ENCODE data around the gene CDH3. TPM values are rescaled to one million over a fixed set of nuclear protein-coding genes. Genes with fewer than 3 reads are reported as not detected.

Gene CDH3
- total and polyA plus RNA-seq, 2 of the 13 experiments (the other 11 are each of a cell fraction or from before 2014, with no cell fraction given): 0.11 TPM; not detected in 1

GRCh38 chr16:68737046-68737729, 92.1 kb downstream of the CDH3 start, which contains the start of gene CDH1 (continued):
- TF ChIP-seq FUBP1 (CRISPR knock-in tag; IDR thresholded peaks at IDR 0.05; ENCODE audit: borderline replicate concordance): no peak
- no peak for TF ChIP-seq HOXA5 (CRISPR knock-in tag; IDR thresholded peaks at IDR 0.05)
- TF ChIP-seq SP1 (IDR thresholded peaks at IDR 0.05): no peak
- peak; percentile 32; the same call in 1 of the 2 replicates for TF ChIP-seq SP1 (CRISPR knock-in tag; IDR thresholded peaks at IDR 0.05)
- TF ChIP-seq MED1 (CRISPR knock-in tag; IDR thresholded peaks at IDR 0.05): no peak
- TF ChIP-seq HNF4A (CRISPR knock-in tag; IDR thresholded peaks at IDR 0.05): no peak
- TF ChIP-seq SPEN (CRISPR knock-in tag; IDR thresholded peaks at IDR 0.05; ENCODE audit: low read depth): peak; percentile 69
- TF ChIP-seq ZNF564 (CRISPR knock-in tag; IDR thresholded peaks at IDR 0.05): no peak
- TF ChIP-seq TFDP1 (CRISPR knock-in tag; IDR thresholded peaks at IDR 0.05; ENCODE audit: borderline replicate concordance): no peak
- no peak for TF ChIP-seq DDIT3 (CRISPR knock-in tag; IDR thresholded peaks at IDR 0.05)
- TF ChIP-seq MED13 (CRISPR knock-in tag; IDR thresholded peaks at IDR 0.05): no peak
- TF ChIP-seq PAWR (CRISPR knock-in tag; IDR thresholded peaks at IDR 0.05; ENCODE audit: borderline replicate concordance): no peak
- TF ChIP-seq SYNCRIP (IDR thresholded peaks at IDR 0.05; ENCODE audit: insufficient read depth, low read depth, low read length): no peak
- TF ChIP-seq PHF21A (CRISPR knock-in tag; IDR thresholded peaks at IDR 0.05): no peak
- no peak for TF ChIP-seq GPBP1L1 (CRISPR knock-in tag; IDR thresholded peaks at IDR 0.05)
- 0 out of 2 replicates have a peak, but pooled peaks have one; percentile 27 for TF ChIP-seq ZNF766 (CRISPR knock-in tag; IDR thresholded peaks at IDR 0.05; ENCODE audit: borderline replicate concordance)
- no peak for TF ChIP-seq NR2F2 (IDR thresholded peaks at IDR 0.05; ENCODE audit: borderline replicate concordance, low read depth)
- no peak for TF ChIP-seq ZNF124 (CRISPR knock-in tag; IDR thresholded peaks at IDR 0.05)
- TF ChIP-seq ATF1 (CRISPR knock-in tag; IDR thresholded peaks at IDR 0.05): no peak
- TF ChIP-seq GATAD2A (CRISPR knock-in tag; IDR thresholded peaks at IDR 0.05): no peak
- TF ChIP-seq ZSCAN22 (CRISPR knock-in tag; IDR thresholded peaks at IDR 0.05): no peak
- no peak for TF ChIP-seq ATF2 (CRISPR knock-in tag; IDR thresholded peaks at IDR 0.05)
- no peak for TF ChIP-seq NFIB (CRISPR knock-in tag; IDR thresholded peaks at IDR 0.05; ENCODE audit: borderline replicate concordance)
- TF ChIP-seq PLRG1 (conservative IDR thresholded peaks at IDR 0.05): no peak
- TF ChIP-seq PHB2 (IDR thresholded peaks at IDR 0.05; ENCODE audit: partially characterized antibody): no peak
- TF ChIP-seq ZNF225 (CRISPR knock-in tag; IDR thresholded peaks at IDR 0.05): no peak
- TF ChIP-seq ZNF563 (CRISPR knock-in tag; IDR thresholded peaks at IDR 0.05): peak; percentile 89
- no peak for TF ChIP-seq ZNF232 (CRISPR knock-in tag; IDR thresholded peaks at IDR 0.05; ENCODE audit: borderline replicate concordance)
